ENCODE data around the gene WFIKKN2.
"Not testable (repeated sequence)": the region's sequence is repeated elsewhere in the genome, so short reads cannot be mapped to it uniquely, and the experiment has no call there.

WFIKKN2 gene

GRCh38 chr17:50877042-50877441 is 41.7 kb downstream of the WFIKKN2 start:
- DNase-seq (ENCODE audit: low spot score) = not testable (repeated sequence)

DNA sequence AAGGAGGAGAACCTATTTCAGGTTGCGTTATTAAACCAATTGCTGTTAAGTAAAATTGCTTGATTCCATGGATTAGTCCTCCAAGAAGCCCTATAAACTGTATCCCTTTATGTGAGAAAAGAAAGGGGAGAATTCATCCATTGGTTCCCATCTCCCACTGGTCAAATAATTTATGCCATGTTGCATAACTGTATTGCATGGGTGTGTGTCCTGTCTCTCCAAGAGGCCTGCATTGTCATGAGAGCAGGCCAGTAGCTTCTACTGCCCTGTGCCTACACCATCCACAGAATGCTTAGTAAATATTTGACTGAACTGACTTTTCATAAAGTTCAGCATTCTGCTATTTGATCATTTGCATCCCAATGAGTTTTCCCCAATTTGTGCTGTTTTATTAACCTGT is 42.5 kb downstream of the WFIKKN2 start:
- DNase-seq (ENCODE audit: low spot score) = no peak

GRCh38 chr17:50879086-50879485 is 43.7 kb downstream of the WFIKKN2 start:
- no peak for DNase-seq (ENCODE audit: low spot score)

- DNase-seq (ENCODE audit: low spot score) = no peak
These were observed 45.8 kb downstream of the WFIKKN2 start for GRCh38 chr17:50881182-50881581.

- no peak for DNase-seq (ENCODE audit: low spot score)
These were observed 47.5 kb downstream of the WFIKKN2 start for GRCh38 chr17:50882851-50883250.

DNA sequence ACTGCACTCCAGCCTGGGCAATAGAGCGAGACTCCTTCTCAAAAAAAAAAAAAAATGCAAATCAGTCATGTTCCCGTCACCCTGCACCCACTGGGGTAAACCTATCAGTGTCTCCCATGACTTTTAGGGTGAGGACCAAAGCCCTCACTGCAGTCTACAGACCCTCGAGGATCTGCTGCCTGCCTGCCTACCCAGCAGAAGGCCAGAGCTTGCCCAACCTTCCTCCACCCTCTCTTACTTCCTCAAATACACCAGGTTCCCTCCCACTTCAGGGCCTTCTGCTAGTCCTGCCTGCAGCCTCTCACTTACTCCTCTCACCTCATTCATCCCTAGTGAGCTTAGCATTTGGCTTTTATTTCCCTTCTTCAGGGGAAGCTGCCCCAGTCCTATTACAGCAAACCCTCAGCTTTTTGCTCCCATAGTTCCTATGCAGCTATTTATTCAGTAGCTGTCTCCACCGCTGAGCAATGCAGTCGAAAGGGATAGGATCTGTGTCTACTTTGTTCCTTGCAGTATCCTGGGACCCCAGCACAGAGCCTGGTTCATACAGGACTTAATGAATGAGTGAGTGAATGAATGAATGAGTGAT is 48.6 kb downstream of the WFIKKN2 start:
- no peak for DNase-seq (ENCODE audit: low spot score)

- DNase-seq (ENCODE audit: low spot score) = peak; percentile 18
These were observed 49.3 kb downstream of the WFIKKN2 start for GRCh38 chr17:50884439-50885311.

DNA sequence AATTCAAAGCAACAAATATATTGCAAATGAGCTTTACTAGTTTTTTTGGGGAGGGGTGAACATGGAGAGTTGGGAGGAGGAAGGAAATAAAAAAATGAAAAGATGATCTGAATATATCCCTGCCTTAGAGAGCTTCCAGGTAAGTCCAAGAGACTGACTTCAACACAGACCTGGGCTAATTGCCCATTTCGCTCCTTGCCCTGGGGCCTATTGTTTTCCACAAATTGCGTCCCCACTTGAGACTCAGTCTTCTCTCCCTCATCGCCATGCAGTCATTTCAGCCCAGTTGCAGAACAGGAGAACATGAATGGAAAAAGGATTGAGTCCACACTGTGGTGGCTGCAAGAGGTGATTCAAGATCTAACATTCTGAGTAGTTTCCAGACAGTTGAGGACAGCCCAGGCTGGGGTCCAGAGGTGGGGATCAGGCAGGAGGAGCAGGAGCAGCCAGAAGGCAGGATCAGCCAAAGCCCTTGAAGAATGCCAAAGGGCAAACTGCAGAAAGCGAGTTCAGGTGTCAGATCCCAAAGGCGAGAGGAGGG is 52.4 kb downstream of the WFIKKN2 start:
- DNase-seq (ENCODE audit: low spot score) = no peak

DNA sequence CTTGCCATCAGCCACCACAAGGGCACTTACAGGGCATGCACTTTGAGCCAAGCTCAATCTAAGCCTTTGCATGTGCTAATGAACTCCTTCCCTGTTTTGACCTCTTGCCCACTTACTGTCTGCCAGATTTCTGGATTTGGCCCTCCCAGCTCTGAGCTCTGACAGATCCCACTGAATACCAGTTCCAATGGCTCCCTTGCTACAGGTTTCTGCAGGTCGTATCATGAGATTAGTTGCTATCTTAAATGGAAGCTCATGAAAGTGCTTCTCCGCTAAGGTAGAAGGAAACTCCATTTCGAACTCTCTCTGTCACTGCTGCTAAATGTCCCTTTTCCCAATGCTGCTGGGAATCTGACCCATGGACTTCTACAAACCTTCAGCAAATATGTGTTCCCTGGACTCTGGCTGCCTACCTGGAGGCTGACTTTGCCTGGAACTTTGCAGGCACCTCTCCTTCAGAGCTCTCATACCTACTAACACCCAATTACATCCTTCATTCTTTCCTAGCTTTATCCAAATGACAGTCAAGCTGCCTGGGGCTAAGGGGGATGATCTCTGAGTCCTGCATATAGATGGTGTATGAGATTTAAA is 54.2 kb downstream of the WFIKKN2 start:
- DNase-seq (ENCODE audit: low spot score) = no peak

GRCh38 chr17:50890675-50891516 is 55.5 kb downstream of the WFIKKN2 start:
- no peak for DNase-seq (ENCODE audit: low spot score)

GRCh38 chr17:50891577-50891989 is 56.2 kb downstream of the WFIKKN2 start:
- no peak for DNase-seq (ENCODE audit: low spot score)

All from HuH-7.5 (cell line).